Measurements from ENCODE around the gene ARL6IP4. TPM values are rescaled to one million over a fixed set of nuclear protein-coding genes. Genes with fewer than 3 reads are reported as not detected.
"Not testable (repeated sequence)": the region's sequence is repeated elsewhere in the genome, so short reads cannot be mapped to it uniquely, and the experiment has no call there.

The ARL6IP4 gene
- total RNA-seq, 3 donors from 2014 or later: 127 to 171 (median 128) TPM

DNA sequence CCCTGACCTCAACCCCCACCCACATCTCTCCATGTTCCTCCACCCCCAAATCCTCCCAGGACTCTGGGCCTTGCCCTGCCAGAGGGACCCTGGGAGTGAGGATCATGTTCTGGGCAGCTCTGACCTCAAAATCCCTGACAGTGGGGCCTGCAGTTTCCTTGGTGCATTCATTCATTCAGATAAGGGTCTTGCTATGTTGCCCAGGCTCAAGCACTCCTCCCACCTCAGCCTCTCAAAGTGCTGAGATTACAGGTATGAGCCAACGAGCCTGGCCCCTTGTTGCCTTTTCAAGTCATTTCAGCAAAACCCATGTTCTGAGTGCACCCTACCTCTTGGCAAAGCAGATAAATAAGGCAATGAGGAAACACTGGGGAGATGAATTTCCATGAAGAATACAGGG, 29.6 kb downstream of the ARL6IP4 start:
- TF ChIP-seq, protein P1, sequence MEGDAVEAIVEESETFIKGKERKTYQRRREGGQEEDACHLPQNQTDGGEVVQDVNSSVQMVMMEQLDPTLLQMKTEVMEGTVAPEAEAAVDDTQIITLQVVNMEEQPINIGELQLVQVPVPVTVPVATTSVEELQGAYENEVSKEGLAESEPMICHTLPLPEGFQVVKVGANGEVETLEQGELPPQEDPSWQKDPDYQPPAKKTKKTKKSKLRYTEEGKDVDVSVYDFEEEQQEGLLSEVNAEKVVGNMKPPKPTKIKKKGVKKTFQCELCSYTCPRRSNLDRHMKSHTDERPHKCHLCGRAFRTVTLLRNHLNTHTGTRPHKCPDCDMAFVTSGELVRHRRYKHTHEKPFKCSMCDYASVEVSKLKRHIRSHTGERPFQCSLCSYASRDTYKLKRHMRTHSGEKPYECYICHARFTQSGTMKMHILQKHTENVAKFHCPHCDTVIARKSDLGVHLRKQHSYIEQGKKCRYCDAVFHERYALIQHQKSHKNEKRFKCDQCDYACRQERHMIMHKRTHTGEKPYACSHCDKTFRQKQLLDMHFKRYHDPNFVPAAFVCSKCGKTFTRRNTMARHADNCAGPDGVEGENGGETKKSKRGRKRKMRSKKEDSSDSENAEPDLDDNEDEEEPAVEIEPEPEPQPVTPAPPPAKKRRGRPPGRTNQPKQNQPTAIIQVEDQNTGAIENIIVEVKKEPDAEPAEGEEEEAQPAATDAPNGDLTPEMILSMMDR (IDR thresholded peaks at IDR 0.05): no peak
- no peaks in the 10 kb centered on the region for H3K9me3 ChIP-seq
- no peak for DNase-seq
- no peak for ATAC-seq
- no peak overlapping the region for H3K4me3 ChIP-seq
- intact Hi-C loops (cut with DNase I, micrococcal nuclease): no loop called here
- H3K4me1 ChIP-seq (ENCODE audit: low read depth): no peaks in the 10 kb centered on the region
- H3K36me3 ChIP-seq (ENCODE audit: low read depth): no peaks in the 10 kb centered on the region

GRCh38 chr12:123010681-123011080, 30.2 kb downstream of the ARL6IP4 start:
- intact Hi-C loops (cut with DNase I, micrococcal nuclease): no loop called here
- Histone ChIP-seq H3K4me1 (ENCODE audit: low read depth) (no peaks in the 10 kb centered on the region), H3K36me3 (ENCODE audit: low read depth) (no peaks in the 10 kb centered on the region), H3K4me3 (no peak overlapping the region), H3K9me3 (no peaks in the 10 kb centered on the region)
- DNase-seq (no peak), ATAC-seq (no peak)
- TF ChIP-seq, protein P1 (IDR thresholded peaks at IDR 0.05): no peak

GRCh38 chr12:123011701-123012100, 31.2 kb downstream of the ARL6IP4 start:
- no peak for ATAC-seq
- TF ChIP-seq, protein P1 (IDR thresholded peaks at IDR 0.05): no peak
- intact Hi-C loops (cut with DNase I, micrococcal nuclease): no loop called here

GRCh38 chr12:123013185-123014095, 33.0 kb downstream of the ARL6IP4 start:
- no peaks in the 10 kb centered on the region for H3K9me3 ChIP-seq
- no peaks in the 10 kb centered on the region for H3K36me3 ChIP-seq (ENCODE audit: low read depth)
- DNase-seq (no peak), ATAC-seq (no peak)
- intact Hi-C loops (cut with DNase I, micrococcal nuclease): no loop called here
- no peaks in the 10 kb centered on the region for H3K4me1 ChIP-seq (ENCODE audit: low read depth)
- TF ChIP-seq, protein P1 (IDR thresholded peaks at IDR 0.05): no peak
- H3K4me3 ChIP-seq: no peak overlapping the region

More at GRCh38 chr12:123011701-123012100, 31.2 kb downstream of the ARL6IP4 start:
- Histone ChIP-seq H3K4me3 (no peak overlapping the region), H3K9me3 (no peaks in the 10 kb centered on the region), H3K36me3 (ENCODE audit: low read depth) (no peaks in the 10 kb centered on the region), H3K4me1 (ENCODE audit: low read depth) (no peaks in the 10 kb centered on the region)
- DNase-seq: no peak

GRCh38 chr12:123014473-123014872, 34.0 kb downstream of the ARL6IP4 start:
- H3K4me1 ChIP-seq (ENCODE audit: low read depth); DNase-seq; H3K9me3 ChIP-seq; intact Hi-C loops (cut with DNase I, micrococcal nuclease); H3K4me3 ChIP-seq; H3K36me3 ChIP-seq (ENCODE audit: low read depth); ATAC-seq: not testable (repeated sequence)

DNA sequence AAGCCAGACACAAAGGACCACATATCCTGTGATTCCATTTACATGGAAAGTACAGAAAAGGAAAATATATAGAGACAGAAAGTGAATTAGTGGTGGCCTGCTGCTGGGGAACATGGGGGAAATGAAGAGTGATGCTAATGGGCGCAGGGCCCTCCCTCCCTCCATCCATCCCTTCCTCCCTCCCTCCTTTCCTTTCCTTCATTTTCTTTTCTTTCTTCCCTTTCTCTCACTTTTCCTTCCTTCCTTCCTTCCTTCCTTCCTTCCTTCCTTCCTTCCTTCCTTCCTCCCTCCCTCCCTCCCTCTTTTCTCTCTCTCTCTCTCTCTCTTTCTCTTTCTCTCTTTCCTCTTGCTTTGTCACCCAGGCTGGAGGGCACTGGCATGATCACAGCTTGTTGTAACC, 37.3 kb downstream of the ARL6IP4 start:
- Histone ChIP-seq H3K9me3 (no peaks in the 10 kb centered on the region), H3K36me3 (ENCODE audit: low read depth) (no peaks in the 10 kb centered on the region), H3K4me3 (no peak overlapping the region), H3K4me1 (ENCODE audit: low read depth) (no peaks in the 10 kb centered on the region)
- ATAC-seq (no peak), DNase-seq (peak in 1 of 3 donors; percentile 0)
- intact Hi-C loops (cut with DNase I, micrococcal nuclease): no loop called here
- TF ChIP-seq, protein P1 (IDR thresholded peaks at IDR 0.05): no peak
